HEK293T (cell line): ENCODE data around the gene NPFF.
"Not testable (repeated sequence)": the region's sequence is repeated elsewhere in the genome, so short reads cannot be mapped to it uniquely, and the experiment has no call there.

Source experiments
- ARNT ChIP-seq: fragments of 450-650 bp; IDR thresholded peaks from 2 replicates; pipeline ENCODE4 v1.6.1; 2017; ENCODE audit warnings: mild to moderate bottlenecking
- ELF4 ChIP-seq: fragments of 450-650 bp; IDR thresholded peaks from 2 replicates; pipeline ENCODE4 v1.6.1; 2017; ENCODE audit warnings: antibody characterized with exemption
- FOXK2 ChIP-seq: fragments of 450-650 bp; IDR thresholded peaks from 2 replicates; pipeline ENCODE4 v1.6.1; 2016; ENCODE audit warnings: mild to moderate bottlenecking
- FOXM1 ChIP-seq: fragments of 450-650 bp; IDR thresholded peaks from 2 replicates; pipeline ENCODE4 v1.6.1; 2017; ENCODE audit warnings: mild to moderate bottlenecking, borderline replicate concordance
- LEF1 ChIP-seq: fragments of 450-650 bp; IDR thresholded peaks from 2 replicates; pipeline ENCODE4 v1.6.1; 2017; ENCODE audit warnings: mild to moderate bottlenecking, borderline replicate concordance
- NFRKB ChIP-seq: fragments of 450-650 bp; IDR thresholded peaks from 2 replicates; pipeline ENCODE4 v1.6.1; 2016; ENCODE audit warnings: mild to moderate bottlenecking, moderate library complexity
- SP1 ChIP-seq: fragments of 450-650 bp; IDR thresholded peaks from 2 replicates; pipeline ENCODE4 v1.6.1; 2017
- SUZ12 ChIP-seq: fragments of 450-650 bp; IDR thresholded peaks from 2 replicates; pipeline ENCODE4 v1.6.1; 2016; ENCODE audit warnings: mild to moderate bottlenecking
- TARDBP ChIP-seq: fragments of 450-650 bp; IDR thresholded peaks from 2 replicates; pipeline ENCODE4 v1.6.1; 2016
- TF ChIP-seq, protein P1 (sequence below): fragments of 450-650 bp; IDR thresholded peaks from 2 replicates; pipeline ENCODE4 v1.6.1; 2016

DNA sequence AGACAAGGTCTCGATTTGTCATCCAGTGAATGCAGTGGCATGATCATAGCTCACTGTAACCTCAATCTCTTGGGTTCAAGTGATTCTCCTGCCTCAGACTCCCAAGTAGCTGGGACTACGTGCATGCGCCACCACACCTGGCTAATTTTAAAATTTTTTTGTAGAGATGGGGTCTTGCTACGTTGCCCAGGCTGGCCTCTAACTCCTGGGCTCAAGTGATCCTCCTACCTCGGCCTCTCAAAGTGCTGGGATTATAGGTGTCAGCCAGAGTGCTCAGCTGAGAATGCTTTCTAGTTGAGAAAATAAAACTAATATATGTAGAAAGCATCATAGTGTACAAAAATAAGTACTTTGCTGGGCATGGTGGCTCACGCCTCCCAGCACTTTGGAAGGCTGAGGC lies 41.1 kb upstream of the NPFF start:
- TF ChIP-seq SP1, ELF4, TARDBP, LEF1, SUZ12, ARNT, NFRKB, FOXK2, FOXM1: not testable (repeated sequence)
- TF ChIP-seq, protein P1, sequence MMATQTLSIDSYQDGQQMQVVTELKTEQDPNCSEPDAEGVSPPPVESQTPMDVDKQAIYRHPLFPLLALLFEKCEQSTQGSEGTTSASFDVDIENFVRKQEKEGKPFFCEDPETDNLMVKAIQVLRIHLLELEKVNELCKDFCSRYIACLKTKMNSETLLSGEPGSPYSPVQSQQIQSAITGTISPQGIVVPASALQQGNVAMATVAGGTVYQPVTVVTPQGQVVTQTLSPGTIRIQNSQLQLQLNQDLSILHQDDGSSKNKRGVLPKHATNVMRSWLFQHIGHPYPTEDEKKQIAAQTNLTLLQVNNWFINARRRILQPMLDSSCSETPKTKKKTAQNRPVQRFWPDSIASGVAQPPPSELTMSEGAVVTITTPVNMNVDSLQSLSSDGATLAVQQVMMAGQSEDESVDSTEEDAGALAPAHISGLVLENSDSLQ: not testable (repeated sequence)
